GM11168 (cell line): ENCODE data around the gene PDE8A.

Experiments
- in situ Hi-C: fragments of 300-500 bp; cut with MboI; formaldehyde crosslinking; loops from one replicate; pipeline ENCODE4 v1.12.0; 2022; ENCODE audit warnings: low sequenced_read_pairs; ENCODE audit not compliant: unreplicated experiment

The PDE8A gene

DNA sequence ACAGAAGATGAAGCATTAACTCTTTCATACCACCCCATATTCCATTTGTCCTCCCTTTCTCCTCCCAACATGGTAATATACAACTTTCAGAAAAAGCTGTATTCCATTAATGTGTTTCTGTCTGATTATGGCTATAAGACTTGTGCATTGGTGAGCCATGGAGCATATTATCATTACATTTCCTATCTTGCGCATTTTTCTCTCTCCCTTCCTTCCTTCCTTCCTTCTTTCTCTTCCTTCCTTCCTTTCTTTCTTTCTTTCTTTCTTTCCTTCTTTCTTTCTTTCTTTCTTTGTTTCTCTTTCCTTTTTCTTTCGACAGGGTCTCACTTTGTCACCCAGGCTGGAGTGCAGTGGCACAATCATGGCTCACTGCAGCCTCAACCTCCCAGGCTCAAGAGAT, 25.5 kb upstream of the PDE8A start:
- in situ Hi-C loops: no loop called here

DNA sequence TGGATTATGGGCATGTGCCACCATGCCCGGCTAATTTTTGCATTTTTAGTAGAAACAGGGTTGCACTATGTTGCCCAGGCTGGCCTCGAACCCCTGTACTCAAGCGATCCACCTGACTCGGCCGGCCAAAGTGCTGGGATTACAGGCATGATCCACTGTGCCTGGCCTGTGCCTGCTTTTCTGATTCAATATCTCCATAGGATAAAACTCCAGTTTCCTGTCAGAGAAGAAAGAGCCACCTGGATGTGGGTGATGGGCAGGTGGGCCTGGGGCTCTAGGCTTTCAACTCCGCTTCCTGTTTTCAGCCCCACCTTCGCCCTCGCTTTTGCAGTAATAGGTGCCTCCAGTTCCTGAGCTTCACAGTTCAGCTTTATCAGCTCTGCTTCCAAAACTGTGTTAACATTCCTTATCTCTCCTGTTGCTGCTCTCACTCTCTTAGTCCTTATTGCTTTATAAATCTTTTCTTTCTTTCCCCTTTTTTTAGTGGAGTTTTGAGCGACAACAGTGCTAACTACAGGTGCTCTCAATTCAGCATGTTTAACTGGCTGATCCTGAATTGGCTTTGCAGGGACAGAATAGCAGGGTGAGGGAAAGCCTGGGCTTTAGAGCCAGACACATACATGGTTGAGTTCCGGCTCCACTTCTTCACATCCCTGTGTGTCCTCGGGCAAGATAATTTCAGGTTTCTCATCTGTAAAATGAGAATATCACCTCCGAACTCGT, 21.1 kb upstream of the PDE8A start:
- in situ Hi-C loops: no loop called here

DNA sequence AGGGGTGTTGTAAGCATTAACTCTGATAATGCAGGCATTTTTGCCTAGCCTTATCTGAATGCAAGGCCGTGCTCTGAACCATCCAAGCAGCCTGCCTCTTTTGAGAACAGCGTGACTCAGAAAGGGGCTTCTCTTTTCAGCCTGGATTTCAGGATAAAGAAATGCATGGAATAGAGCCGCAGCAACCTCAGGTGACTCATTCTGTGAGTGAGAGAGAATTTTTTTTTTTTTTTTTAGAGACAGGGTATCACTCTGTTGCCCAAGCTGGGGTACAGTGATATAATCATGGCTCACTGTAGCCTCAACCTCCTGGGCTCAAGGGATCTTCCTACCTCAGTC, 20.6 kb upstream of the PDE8A start:
- in situ Hi-C loops: no loop called here

DNA sequence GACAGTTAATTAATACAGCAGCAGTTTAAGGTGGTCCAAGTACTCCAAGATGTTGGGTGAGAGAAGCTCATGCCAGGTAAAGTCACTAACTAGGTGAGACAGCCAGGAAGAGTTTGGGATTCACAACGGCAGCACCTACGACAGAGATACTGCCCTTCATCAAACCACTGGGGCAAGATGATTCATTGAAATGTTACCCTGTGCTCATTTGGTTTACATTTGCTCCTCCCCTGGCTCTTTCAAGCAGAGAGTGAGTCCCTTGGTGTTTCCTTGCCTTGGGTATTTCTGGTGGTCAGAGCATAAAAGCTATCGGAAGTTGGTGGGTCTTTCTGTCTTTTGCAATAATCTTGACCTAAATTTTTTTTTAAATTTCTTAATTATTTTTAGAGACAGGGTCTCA, 19.9 kb upstream of the PDE8A start:
- in situ Hi-C loops: no loop called here

DNA sequence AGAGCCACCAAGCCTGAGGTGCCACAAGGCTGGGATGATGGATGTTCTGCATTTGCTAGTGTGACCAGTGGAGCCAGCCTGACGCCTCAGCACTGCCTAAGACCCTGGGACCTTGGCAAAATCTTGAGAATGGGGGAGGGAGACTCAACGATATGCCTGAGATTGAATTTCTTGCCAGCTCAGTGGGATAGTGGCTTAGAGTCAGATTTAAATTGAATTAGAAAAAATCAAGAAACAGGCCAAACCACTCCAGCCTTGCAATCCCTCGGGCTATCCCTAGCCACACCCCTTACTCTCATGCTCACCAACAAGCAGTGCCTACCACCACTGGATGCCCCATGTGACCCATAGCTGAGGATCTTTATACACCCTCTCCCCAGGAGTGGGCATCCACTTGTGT, 18.7 kb upstream of the PDE8A start:
- in situ Hi-C loops: no loop called here

DNA sequence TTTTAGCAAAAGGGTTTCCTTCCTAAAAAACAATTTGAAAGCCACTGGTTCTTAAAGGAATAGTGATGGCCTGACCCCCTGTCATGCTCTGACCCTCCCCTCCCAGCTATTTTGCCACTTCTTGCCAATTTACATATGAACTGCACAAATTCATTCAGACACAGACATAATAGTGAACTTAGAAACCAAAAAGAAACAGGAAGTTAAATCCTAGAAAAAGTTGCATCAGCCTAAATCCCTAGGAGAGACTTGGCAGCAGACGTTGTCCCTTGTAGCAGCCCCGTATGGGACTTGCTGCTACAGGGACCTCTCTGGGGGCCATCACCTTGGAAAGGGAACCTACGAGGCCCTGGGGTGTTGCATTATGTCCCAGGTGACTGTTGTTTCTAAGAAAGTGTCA, 14.3 kb upstream of the PDE8A start:
- in situ Hi-C loops: no loop called here

DNA sequence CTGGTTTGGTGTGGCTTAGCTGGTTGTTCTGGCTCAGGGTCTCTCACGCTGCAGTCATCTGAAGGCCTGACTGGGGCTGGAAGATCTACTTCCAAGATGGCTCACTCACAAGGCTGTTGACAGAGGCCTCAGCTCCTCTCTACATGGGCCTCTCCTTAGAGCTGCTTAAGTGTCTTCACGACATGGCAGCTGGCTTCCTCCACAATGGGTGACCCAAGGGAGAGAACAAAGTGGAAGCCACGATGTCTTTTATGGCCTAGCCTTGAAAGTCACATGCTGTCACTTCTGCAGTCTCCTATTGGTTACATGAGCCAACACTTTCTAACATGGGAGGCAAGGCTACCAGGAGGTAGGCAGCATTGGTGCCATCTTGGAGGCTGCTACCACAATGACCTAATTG, 13.4 kb upstream of the PDE8A start:
- in situ Hi-C loops: no loop called here

DNA sequence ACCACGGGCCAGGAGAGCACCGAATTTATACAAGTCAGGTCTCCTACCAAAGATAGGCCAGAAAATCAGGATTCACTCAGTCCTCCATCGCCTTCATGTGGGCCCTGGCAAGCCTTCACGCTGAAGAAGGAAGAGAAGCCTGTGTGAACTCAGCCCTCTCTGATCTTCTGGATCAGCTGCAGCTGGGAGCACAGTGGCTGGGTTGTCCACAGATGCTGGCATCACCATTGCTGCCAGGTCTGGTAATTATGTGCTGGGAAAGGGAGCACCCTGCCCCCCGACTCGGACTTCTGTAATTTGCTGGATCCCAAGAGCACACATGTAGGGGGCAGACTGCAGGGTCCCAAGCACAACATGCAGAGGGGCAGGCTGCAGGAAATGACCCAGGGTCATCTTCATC, 12.4 kb upstream of the PDE8A start:
- in situ Hi-C loops: no loop called here

DNA sequence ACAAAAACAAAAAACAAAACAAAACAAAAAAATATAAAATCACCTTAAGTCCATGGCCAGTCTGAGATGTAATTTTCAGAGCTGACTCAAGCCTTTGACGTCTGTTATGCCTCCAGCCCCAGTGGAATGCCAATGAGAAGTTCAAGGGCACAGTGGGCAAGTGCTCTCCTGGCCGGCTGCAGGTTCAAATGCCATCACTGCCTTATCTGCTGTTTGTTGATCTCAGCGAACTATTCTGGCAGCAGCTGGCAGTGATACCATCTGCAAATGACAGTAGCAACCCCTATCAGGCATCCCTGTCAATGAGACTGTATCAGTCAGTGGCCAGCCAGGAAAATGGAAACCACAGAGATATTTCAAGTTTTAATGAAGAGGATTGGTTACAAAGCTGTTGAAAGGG, 10.8 kb upstream of the PDE8A start:
- in situ Hi-C loops: no loop called here

DNA sequence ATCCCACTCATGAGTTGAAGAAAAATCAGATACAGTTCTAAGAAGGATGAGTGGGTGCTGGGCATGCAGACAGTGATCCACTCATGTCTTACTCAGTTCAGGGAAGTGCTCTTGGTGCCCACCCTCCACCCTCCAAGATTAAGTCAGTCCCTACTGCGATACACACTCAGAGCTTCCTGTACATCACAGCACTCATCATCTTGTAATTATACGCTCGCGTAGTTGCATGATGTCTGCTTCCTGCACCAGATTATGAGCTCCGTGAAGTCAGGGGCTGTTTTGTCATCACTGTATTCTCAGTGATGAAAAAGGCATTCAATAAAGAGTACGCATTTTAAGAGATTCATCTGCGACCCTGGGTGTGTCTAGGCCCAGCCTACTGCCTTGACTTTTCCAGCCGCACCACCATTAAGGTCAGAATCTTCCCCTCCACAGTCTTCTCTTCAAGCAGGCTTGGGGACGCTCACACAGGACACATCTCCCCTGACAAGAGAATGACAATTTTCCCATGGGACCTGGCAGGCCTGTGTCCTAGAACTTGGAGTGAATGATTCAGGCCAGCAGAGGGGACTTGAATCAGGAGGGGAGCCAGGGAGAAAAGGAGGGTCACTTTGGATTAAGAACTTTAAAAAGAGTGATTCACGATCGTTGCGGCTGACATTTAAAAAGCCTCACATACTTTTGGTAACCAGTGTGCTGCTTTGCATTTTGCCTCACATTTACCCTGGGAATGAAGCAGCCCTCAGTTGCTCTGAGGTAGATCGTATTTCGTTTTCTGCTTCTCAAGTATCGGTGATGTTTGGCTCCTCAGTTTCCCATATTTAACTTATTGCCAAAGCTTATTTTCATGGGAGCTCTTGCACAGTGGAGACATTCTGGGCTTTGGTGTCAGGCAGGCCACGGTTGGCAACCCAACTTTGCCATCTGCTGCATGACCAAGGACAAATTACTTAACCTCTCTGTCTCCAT, 7.9 kb upstream of the PDE8A start:
- in situ Hi-C loops: no loop called here

DNA sequence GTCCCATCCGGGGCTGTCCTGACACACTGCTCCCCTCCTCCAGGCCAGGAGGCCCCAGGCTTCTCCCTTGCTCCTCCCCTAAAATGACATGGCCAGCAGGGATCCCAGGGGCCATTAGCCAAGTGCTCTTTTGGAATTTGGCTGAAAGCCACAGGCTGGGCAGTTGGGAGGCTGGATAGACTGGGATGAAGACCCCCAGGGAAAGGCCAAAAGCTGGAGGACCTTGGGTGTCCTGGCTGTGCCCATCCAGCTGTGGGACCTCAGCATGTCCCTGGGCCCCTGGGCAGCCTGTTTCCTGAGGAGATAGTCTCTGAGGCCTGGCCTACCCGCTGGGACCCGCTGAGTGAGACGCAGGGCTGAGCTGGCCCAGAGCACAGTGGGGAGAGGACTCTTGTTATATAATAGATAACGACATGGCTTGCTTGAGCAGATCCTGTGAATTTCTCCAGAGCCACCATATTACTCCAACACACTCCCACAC, 5.7 kb upstream of the PDE8A start:
- in situ Hi-C loops: no loop called here

DNA sequence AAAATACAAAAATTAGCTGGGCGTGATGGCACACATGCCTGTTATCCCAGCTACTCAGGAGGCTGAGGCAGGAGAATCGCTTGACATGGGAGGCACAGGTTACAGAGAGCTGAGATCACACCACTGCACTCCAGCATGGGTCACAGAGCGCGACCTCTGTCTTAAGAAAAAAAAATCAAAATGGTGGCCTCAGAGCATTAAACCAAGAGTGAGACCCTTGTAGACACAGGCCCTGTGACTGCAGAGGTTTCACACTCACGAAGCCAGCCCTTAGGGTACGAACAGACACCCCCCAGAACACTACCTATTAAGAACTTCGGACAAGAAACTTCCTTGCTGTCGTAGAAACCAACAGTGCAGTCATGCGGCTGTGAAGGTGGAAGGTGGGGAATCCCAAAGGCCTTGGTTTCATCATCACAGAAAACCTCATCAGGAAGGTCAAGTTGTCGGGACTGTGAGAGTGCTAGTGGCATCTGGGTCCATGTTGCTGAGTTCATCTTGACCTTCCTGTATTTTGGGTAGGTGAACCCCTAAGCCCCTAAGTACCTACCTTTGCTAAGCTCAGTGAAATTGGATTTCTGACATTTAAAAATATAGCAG, 4.8 kb upstream of the PDE8A start:
- in situ Hi-C loops: no loop called here

DNA sequence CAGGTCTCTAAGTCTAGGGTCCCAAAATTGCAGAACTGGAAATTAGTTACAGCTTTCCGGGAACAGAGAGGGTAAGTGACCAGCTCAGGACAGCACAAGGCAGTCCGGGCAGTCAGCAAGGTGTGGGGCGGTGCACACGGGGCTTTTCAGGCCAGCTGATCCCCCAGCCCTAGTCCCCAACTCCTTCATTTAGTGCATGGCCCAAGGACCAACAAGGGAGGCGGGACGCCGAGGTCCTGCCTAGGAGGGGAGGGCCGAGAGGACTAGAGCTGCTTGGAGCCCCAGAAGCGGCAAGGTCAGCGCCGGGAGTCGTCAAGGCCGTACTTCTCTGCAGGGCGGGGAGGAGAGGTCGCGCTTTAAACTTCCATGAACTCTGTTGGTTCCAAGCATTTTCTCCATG, 2.0 kb upstream of the PDE8A start:
- in situ Hi-C loops: no loop called here

DNA sequence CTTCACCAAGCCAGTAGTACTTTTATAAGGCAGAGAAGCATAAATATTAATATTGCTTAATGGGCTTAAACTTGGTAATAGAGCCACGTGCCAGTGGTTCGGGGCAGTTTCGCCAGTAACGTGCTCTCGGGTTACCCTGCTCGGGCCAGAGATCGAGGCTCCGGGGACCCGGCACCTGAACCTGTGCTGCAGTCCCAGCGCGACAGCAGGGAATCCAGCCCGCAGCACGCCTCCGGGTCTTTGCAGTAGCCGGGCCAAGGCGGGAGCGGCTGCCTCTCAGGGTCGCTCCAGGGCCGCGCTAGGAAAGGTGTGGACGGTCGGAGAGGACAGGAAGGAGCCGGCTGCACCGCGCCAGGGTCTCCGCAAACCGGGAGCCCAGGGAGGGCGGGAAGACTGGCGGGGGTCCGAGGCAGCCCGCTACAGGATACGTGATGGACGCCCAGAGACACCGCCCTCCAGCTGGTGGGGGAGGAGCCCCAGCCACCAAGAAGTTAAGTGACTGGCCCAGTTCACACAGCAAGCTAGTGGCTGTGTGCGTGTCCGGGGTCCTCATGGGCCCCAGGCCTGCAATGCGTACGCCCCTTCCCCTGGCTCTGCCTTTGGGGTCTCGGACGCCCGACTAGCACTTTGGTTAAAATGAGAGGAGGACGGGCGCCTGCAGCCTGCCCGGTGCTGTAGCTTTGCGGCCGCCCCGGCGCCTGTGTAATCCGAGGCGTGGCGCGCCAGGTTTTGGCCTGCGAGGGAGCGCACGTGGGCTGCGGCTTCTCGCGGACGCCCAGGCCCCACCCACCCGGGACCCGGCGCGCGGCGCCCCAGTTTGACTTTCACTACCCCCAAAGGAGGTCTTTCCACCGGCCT, 1.2 kb upstream of the PDE8A start:
- in situ Hi-C loops: no loop called here

DNA sequence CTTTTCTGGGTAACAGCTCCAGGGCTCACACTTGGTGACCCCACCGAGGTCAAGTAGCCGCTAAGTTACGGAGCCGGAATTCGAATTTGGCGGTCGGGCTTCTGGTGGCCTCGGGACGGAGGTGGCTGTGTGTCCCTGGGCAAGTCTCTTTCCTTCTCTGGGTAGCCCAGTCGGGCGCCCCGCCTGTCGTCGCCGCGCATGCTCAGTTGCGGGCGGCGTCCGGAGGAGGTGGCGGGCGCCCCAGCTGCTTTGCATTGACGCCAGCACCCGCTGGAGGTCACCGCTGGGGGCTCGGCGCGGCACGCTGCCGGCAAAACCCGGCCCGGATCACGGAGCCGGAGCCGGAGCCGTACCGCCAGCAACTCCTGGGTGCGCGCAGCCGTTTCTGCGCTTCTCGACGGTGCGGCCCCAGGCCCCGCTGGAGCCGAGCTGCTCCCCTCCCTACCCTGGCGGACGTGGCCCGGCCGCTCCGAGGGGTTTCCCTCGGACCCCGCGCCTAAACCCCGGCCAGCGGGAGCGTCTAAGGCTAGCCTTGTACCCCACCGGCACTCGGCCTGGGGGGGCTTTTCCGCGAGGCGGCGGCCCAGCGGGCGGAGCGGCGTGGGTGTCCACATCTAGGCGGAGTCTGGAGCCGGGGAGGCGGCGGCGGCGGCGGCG, 474 bp upstream of the PDE8A start:
- in situ Hi-C loops: no loop called here

DNA sequence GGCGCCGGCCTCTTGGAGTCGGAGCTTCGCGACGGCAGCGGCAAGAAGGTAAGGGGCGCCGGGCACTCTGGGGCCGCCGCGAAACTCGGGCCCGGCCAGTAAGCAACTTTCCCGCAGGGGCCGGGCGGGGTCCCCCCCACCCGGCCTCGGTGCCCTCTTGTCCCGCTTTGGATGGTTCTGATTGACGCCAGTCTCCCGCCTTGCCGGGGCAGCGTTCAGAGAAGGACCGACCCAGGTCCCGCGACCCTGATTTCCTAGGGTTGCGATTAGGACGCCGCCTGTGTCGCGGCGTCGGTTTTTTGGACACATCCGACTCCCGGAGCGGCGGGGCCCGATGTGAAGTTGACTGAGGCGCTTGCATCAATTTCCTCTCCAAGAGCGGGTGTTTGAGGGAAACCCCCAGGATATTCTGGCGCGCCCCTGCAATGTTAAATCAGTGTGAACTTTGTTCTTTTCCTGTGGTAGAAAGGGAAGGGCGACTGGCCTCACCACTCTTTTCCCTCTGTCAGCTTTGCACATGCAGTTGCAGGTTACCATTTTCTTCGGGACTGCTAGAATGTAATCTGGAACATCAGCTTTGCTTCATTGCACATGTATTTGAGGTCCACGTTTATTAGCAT, 755 bp downstream of the PDE8A start:
- in situ Hi-C loops: no loop called here

DNA sequence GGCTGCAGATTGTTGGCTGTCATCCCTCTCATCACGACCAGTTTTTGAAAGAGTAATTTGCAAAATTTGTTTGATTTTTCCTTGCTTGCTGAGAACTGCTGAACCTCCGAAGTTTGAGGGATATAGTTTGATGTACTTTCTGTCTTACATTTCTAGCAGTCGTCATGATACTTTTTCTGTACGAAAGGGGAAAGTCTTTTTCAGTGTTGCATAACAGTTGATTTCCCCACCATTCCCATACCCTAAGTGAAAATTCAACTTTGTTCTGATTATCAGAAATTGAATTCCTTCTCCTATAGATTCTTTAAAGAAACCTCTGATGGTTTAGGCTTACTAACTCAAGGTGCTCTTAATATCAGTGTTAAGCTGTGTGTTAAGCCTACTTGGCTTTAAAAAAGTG, 1.6 kb downstream of the PDE8A start:
- in situ Hi-C loops: no loop called here

DNA sequence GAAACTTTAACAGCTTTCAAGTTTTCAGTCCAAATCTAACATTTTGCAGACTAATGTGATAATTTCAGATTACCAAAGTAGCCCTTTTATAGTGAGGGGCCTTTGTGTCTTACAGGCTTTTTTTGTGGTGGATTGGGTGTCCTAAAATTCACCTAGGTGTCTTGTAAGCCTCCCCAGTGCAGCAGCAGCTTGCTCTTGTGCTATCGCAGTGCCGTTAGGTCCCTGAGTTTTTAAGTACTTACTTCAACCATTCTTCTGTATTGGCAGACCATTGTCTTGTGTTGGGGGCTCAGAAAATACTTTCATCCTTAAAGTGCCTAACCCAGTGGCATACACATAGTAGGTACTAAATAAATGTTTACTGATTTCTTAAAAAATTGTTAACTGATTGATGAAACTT, 2.1 kb downstream of the PDE8A start:
- in situ Hi-C loops: no loop called here

DNA sequence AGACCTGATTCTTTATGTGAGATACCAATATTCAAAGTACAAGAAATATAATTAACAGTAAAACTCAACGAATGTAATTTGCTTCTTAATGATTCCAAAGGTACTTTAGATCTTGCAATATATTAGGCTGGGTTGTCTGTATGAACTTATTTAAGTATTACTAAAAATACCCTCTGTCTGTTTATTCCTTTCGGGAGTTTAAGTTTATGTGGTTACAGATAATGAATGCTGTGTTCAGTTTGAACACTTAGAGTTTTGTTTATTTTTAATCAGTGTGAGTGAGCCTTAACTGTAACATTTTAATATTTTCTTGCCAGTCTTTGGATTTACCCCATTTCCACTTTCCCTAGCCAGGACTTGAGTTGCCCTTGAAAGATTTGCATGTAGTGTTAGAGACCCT, 3.5 kb downstream of the PDE8A start:
- in situ Hi-C loops: no loop called here
